GM21526 (cell line): Measurements from ENCODE around the gene KIF21B.

Experiments
- ATAC-seq: cut with Tn5 transposase; IDR thresholded peaks from one replicate; pipeline ENCODE4 v1.9.1; 2021; ENCODE audit warnings: moderate library complexity; ENCODE audit not compliant: unreplicated experiment, low FRiP score

Gene KIF21B

GRCh38 chr1:201020040-201020591, 3.4 kb downstream of the KIF21B start:
- no peak for ATAC-seq

GRCh38 chr1:201019321-201019977, 4.1 kb downstream of the KIF21B start:
- ATAC-seq: peak; percentile 52

GRCh38 chr1:201017828-201018163, 5.7 kb downstream of the KIF21B start:
- no peak for ATAC-seq

- ATAC-seq: no peak
Observed at GRCh38 chr1:201016943-201017827, 6.3 kb downstream of the KIF21B start.

GRCh38 chr1:201016211-201016651, 7.3 kb downstream of the KIF21B start:
- no peak for ATAC-seq

GRCh38 chr1:201015551-201016091, 7.9 kb downstream of the KIF21B start:
- no peak for ATAC-seq

- no peak for ATAC-seq
Observed at GRCh38 chr1:201014816-201015200, 8.7 kb downstream of the KIF21B start.

- ATAC-seq: no peak
Observed at GRCh38 chr1:201013991-201014815, 9.3 kb downstream of the KIF21B start.

GRCh38 chr1:201013031-201013485, 10.5 kb downstream of the KIF21B start:
- ATAC-seq: no peak

- ATAC-seq: no peak
Observed at GRCh38 chr1:201011616-201012015, 11.9 kb downstream of the KIF21B start.

- no peak for ATAC-seq
Observed at GRCh38 chr1:201009962-201010645, 13.4 kb downstream of the KIF21B start.

GRCh38 chr1:201008666-201009360, 14.7 kb downstream of the KIF21B start:
- ATAC-seq: no peak

GRCh38 chr1:201007481-201007880, 16.0 kb downstream of the KIF21B start:
- no peak for ATAC-seq

- ATAC-seq: no peak
Observed at GRCh38 chr1:201006450-201006849, 17.1 kb downstream of the KIF21B start.

- ATAC-seq: no peak
Observed at GRCh38 chr1:201004732-201005131, 18.8 kb downstream of the KIF21B start.

GRCh38 chr1:201004154-201004553, 19.4 kb downstream of the KIF21B start:
- no peak for ATAC-seq

- ATAC-seq: no peak
Observed at GRCh38 chr1:201002510-201002909, 21.0 kb downstream of the KIF21B start.

- no peak for ATAC-seq
Observed at GRCh38 chr1:201001962-201002361, 21.6 kb downstream of the KIF21B start.

- ATAC-seq: no peak
Observed at GRCh38 chr1:201000391-201000790, 23.1 kb downstream of the KIF21B start.
